ENCODE data around the gene EMB. TPM values are rescaled to one million over a fixed set of nuclear protein-coding genes. Genes with fewer than 3 reads are reported as not detected.

EMB gene
- total RNA-seq, 4 donors from 2014 or later, result 16.0 to 58.5 (median 32.2) TPM

GRCh38 chr5:50441493-50441955 is 436 bp upstream of the EMB start:
- no peak for TF ChIP-seq CTCF (IDR thresholded peaks at IDR 0.05; ENCODE audit: low read depth)

- TF ChIP-seq CTCF (IDR thresholded peaks at IDR 0.05; ENCODE audit: low read depth), result no peak
Observed at GRCh38 chr5:50439221-50439620, 1.9 kb downstream of the EMB start.

GRCh38 chr5:50435168-50435567 is 5.9 kb downstream of the EMB start:
- TF ChIP-seq CTCF (IDR thresholded peaks at IDR 0.05; ENCODE audit: low read depth), result no peak

GRCh38 chr5:50420343-50420935 is 20.6 kb downstream of the EMB start:
- TF ChIP-seq CTCF (IDR thresholded peaks at IDR 0.05; ENCODE audit: low read depth), result no peak

- TF ChIP-seq CTCF (IDR thresholded peaks at IDR 0.05; ENCODE audit: low read depth), result no peak
Observed at GRCh38 chr5:50415912-50416311, 25.2 kb downstream of the EMB start.

- TF ChIP-seq CTCF (IDR thresholded peaks at IDR 0.05; ENCODE audit: low read depth), result no peak
Observed at GRCh38 chr5:50406877-50407276, 34.2 kb downstream of the EMB start.

- TF ChIP-seq CTCF (IDR thresholded peaks at IDR 0.05; ENCODE audit: low read depth), result no peak
Observed at GRCh38 chr5:50401336-50401735, 39.8 kb downstream of the EMB start.

Measured in subcutaneous adipose tissue (tissue), 4 donors.